SK-N-SH (cell line): ENCODE measurements around the gene ACIN1. TPM values are rescaled to one million over a fixed set of nuclear protein-coding genes. Genes with fewer than 3 reads are reported as not detected.

Source experiments
- CTCF ChIA-PET: fragments of 300-600, 350-600 bp; formaldehyde crosslinking; extraction: SDS; loops from one replicate; lab custom pipeline; 2021; lab: Yijun Ruan, JAX
- POLR2A ChIA-PET: fragments of 350-600 bp; sonication (Branson Sonifier 250); formaldehyde crosslinking; extraction: SDS; loops from one replicate; lab custom pipeline; 2020; ENCODE audit warnings: antibody characterized with exemption, inconsistent platforms; lab: Yijun Ruan, JAX
- DNase-seq: peaks from one replicate; pipeline ENCODE4 v3.0.0; 2012
- H2AFZ ChIP-seq: fragments of 200-600 bp; sonication (generic); 2 replicates; pipeline ENCODE4 v1.8.1; 2016; ENCODE audit warnings: antibody characterized with exemption, mild to moderate bottlenecking, low read depth
- H3F3A ChIP-seq: fragments of 200-600 bp; sonication (generic); replicated peaks from 2 replicates; pipeline ENCODE3; 2016; ENCODE audit warnings: antibody characterized with exemption, mild to moderate bottlenecking; ENCODE audit not compliant: insufficient read depth
- H3K27ac ChIP-seq, 2 experiments: fragments of 200-500 bp in 1 of 2; fragments of 200-600 bp in 1 of 2; sonication (Bioruptor generic) in 1 of 2; sonication (generic), shearing (Covaris generic) in 1 of 2; 2 replicates each; pipeline versions ENCODE4 v1.5.1 to v1.6.1; 2014 to 2016; ENCODE audit warnings: low read depth in 2 of 2, inconsistent platforms in 1 of 2, low read length in 1 of 2, mild to moderate bottlenecking in 1 of 2, mixed read lengths in 1 of 2
- H3K27me3 ChIP-seq: fragments of 200-600 bp; sonication (generic), shearing (Covaris generic); 2 replicates; pipeline ENCODE4 v1.6.1; 2016; ENCODE audit warnings: mixed run types; ENCODE audit not compliant: insufficient read depth
- H3K36me3 ChIP-seq, 2 experiments: fragments of 200-500 bp in 1 of 2; fragments of 200-600 bp in 1 of 2; sonication (Bioruptor generic) in 1 of 2; sonication (generic) in 1 of 2; replicated peaks in 1 of 2; 2 replicates each; pipeline versions ENCODE3 to v1.5.1; 2014 to 2016; ENCODE audit warnings: low read length in 1 of 2, mild to moderate bottlenecking in 1 of 2; ENCODE audit not compliant: insufficient read depth in 2 of 2, control insufficient read depth in 1 of 2
- H3K4me1 ChIP-seq, 2 experiments: fragments of 200-500 bp in 1 of 2; fragments of 200-600 bp in 1 of 2; sonication (Bioruptor generic) in 1 of 2; sonication (generic), shearing (Covaris generic) in 1 of 2; 2 replicates each; pipeline versions ENCODE4 v1.5.1 to v1.6.1; 2014 to 2016; ENCODE audit warnings: low read depth in 1 of 2, low read length in 1 of 2, mixed run types in 1 of 2; ENCODE audit not compliant: insufficient read depth in 2 of 2, control insufficient read depth in 1 of 2
- H3K4me2 ChIP-seq: fragments of 200-600 bp; sonication (generic), shearing (Covaris generic); 2 replicates; pipeline ENCODE4 v1.6.1; 2017; ENCODE audit warnings: mixed run types
- H3K4me3 ChIP-seq, 2 experiments: fragments of 200-500 bp in 1 of 2; fragments of 200-600 bp in 1 of 2; sonication (Bioruptor generic) in 1 of 2; sonication (generic), shearing (Covaris generic) in 1 of 2; 2 replicates each; pipeline versions ENCODE4 v1.5.1 to v1.8.1; 2014 to 2016; ENCODE audit warnings: low read depth in 2 of 2, inconsistent platforms in 1 of 2, low read length in 1 of 2, mild to moderate bottlenecking in 1 of 2, mixed read lengths in 1 of 2, moderate library complexity in 1 of 2
- H3K79me2 ChIP-seq: fragments of 200-600 bp; sonication (generic); 2 replicates; pipeline ENCODE4 v1.8.1; 2017; ENCODE audit warnings: mild to moderate bottlenecking; ENCODE audit not compliant: insufficient read depth
- H3K9ac ChIP-seq: fragments of 200-600 bp; sonication (generic); 2 replicates; pipeline ENCODE4 v1.6.1; 2017; ENCODE audit warnings: mixed run types
- H3K9me2 ChIP-seq: fragments of 200-600 bp; sonication (generic); 2 replicates; pipeline ENCODE4 v1.6.1; 2017; ENCODE audit warnings: mixed run types
- H3K9me3 ChIP-seq: fragments of 200-600 bp; sonication (generic); 2 replicates; pipeline ENCODE4 v1.6.1; 2017; ENCODE audit warnings: mixed run types, mild to moderate bottlenecking, moderate library complexity
- H4K20me1 ChIP-seq: fragments of 200-600 bp; sonication (generic); 2 replicates; pipeline ENCODE4 v1.6.1; 2017; ENCODE audit warnings: mild to moderate bottlenecking, mixed run types; ENCODE audit not compliant: insufficient read depth
- CHD2 ChIP-seq: fragments of 150-350 bp; IDR thresholded peaks from 2 replicates; pipeline ENCODE4 v1.6.1; 2018; ENCODE audit warnings: low read length; ENCODE audit not compliant: partially characterized antibody
- ELF1 ChIP-seq: IDR thresholded peaks from 2 replicates; pipeline ENCODE4 v1.4.0; 2012
- GABPA ChIP-seq: IDR thresholded peaks from 2 replicates; pipeline ENCODE4 v1.4.0; 2012; ENCODE audit warnings: low read depth, mild to moderate bottlenecking
- GATA2 ChIP-seq: sonication (generic); formaldehyde crosslinking; IDR thresholded peaks from 2 replicates; pipeline ENCODE4 v1.5.0; 2020; ENCODE audit warnings: mild to moderate bottlenecking, missing genetic modification reagents
- JUND ChIP-seq: IDR thresholded peaks from 2 replicates; pipeline ENCODE4 v1.4.0; 2012
- MEF2A ChIP-seq: IDR thresholded peaks from 2 replicates; pipeline ENCODE4 v1.4.0; 2012; ENCODE audit warnings: low read depth, borderline replicate concordance
- NFIC ChIP-seq: IDR thresholded peaks from 2 replicates; pipeline ENCODE4 v1.4.0; 2012; ENCODE audit warnings: borderline replicate concordance
- PBX3 ChIP-seq: IDR thresholded peaks from 2 replicates; pipeline ENCODE4; 2012
- RCOR1 ChIP-seq: fragments of 150-350 bp; IDR thresholded peaks from 2 replicates; pipeline ENCODE4 v1.6.1; 2017; ENCODE audit warnings: antibody characterized with exemption, low read length
- RXRA ChIP-seq: IDR thresholded peaks from 2 replicates; pipeline ENCODE4 v1.4.0; 2012; ENCODE audit warnings: low read depth, mild to moderate bottlenecking, borderline replicate concordance
- SIN3A ChIP-seq: IDR thresholded peaks from 2 replicates; pipeline ENCODE4 v1.6.1; 2012; ENCODE audit warnings: low read depth, mild to moderate bottlenecking, low read length, moderate library complexity, borderline replicate concordance
- SMC3 ChIP-seq: IDR thresholded peaks from 2 replicates; pipeline ENCODE4 v1.6.1; 2012; ENCODE audit warnings: low read depth, low read length, improper control_type of control experiment
- USF1 ChIP-seq: IDR thresholded peaks from 2 replicates; pipeline ENCODE4 v1.4.0; 2012; ENCODE audit warnings: low read depth, borderline replicate concordance
- WGBS: methylation state at CpG from one replicate; pipeline ENCODE4 v1.1.6; 2017; ENCODE audit warnings: low lambda C conversion rate; 5-methylcytosine and 5-hydroxymethylcytosine counted together
- polyA plus RNA-seq, 3 experiments: library from polyadenylated mRNA; depleted of rRNA; stranded (reverse); fragments of >200 nt; gene quantifications; 2 replicates each; pipeline ENCODE4 v1.2.3, GENCODE V29; 2012

ACIN1 gene
- polyA plus RNA-seq, 1 of the 3 experiments (the other 2 are of a cell fraction) = 159 TPM

DNA sequence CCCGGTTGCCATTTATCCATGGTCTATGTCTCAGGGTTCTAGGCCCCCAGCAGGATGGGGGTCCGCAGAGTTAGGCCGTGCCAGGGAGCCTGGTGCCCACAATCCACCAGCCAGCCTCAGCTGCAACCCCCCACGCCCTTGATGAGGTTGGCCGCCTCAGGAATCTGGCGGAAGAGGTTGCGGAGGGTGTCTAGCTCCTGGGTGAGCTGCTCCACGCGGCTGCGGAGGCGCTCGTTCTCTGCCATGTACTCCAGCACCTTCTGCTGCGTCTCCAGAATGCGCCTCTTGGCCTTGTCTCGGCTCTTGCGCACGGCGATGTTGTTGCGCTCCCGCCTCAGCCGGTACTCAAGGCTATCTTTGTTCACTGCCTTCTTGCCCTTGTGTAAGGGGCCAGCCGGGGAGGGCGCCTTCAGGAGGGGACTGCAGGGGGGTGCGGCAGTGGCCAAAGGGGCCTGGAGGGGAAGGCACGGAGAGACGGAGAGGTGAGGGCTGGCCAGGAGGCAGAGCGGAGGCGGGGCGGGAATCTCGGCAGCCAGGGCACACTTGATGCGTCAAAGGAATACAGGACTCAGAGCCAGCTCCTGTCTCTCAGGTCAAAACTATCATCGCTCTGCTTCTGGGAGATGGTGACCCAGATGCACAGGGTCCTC is 22.6 kb upstream of the ACIN1 start:
- H3K4me1 ChIP-seq = peaks cover 0 to 14% of the 10 kb centered on the region in 2 experiments; a peak in 3 of 4 replicates
- POLR2A ChIA-PET = no interaction called here

GRCh38 chr14:23115918-23116317 is 21.0 kb upstream of the ACIN1 start:
- Histone ChIP-seq H3K4me2 (no peak overlapping the region), H3K36me3 (no peaks in the 10 kb centered on the region), H3F3A (peaks cover 3% of the 10 kb centered on the region)
- no peak for TF ChIP-seq USF1
- no peak for TF ChIP-seq PBX3
- no peak for TF ChIP-seq RXRA
- TF ChIP-seq SIN3A = no peak
- TF ChIP-seq JUND = no peak
- TF ChIP-seq GATA2 = no peak
- no peak for TF ChIP-seq SMC3
- TF ChIP-seq GABPA = no peak
- TF ChIP-seq NFIC = no peak
- TF ChIP-seq, all 33 proteins: peak for 0
- peaks cover 2% of the 10 kb centered on the region; the same call in 1 of the 2 replicates for H3K27me3 ChIP-seq
- H4K20me1 ChIP-seq = no peaks in the 10 kb centered on the region
- no peak for DNase-seq
- H3K4me3 ChIP-seq = no peak overlapping the region
- POLR2A ChIA-PET = no interaction called here
- H3K4me1 ChIP-seq = peaks cover 0 to 14% of the 10 kb centered on the region in 2 experiments; a peak in 3 of 4 replicates
- no peaks in the 10 kb centered on the region for H3K79me2 ChIP-seq
- 47% methylated on average over 5 of the region's 5 CpGs for WGBS
- H3K27ac ChIP-seq = peak overlapping the region in 1 of 2 experiments; percentile 80; a peak in 1 of 4 replicates
- H3K9me3 ChIP-seq = no peaks in the 10 kb centered on the region
- no peak overlapping the region for H3K9ac ChIP-seq
- H3K9me2 ChIP-seq = no peaks in the 10 kb centered on the region
- H2AFZ ChIP-seq = no peak overlapping the region
- CTCF ChIA-PET = interaction anchor here (0.5 to 19.7 kb wide), 2 partner anchors 67 to 119 kb away, joined by 4 to 495 read pairs; partner anchors contain the start of gene SLC7A8

More for the DNA sequence above, 22.6 kb upstream of the ACIN1 start:
- Histone ChIP-seq H3K27ac (no peak overlapping the region), H3K79me2 (no peaks in the 10 kb centered on the region), H2AFZ (no peak overlapping the region), H3K27me3 (no peaks in the 10 kb centered on the region), H4K20me1 (no peaks in the 10 kb centered on the region), H3K36me3 (no peaks in the 10 kb centered on the region), H3K9me2 (no peaks in the 10 kb centered on the region), H3K4me3 (no peak overlapping the region), H3K4me2 (no peak overlapping the region), H3K9ac (no peak overlapping the region), H3K9me3 (no peaks in the 10 kb centered on the region), H3F3A (peaks cover 3% of the 10 kb centered on the region)
- no peak for DNase-seq
- CTCF ChIA-PET = interaction anchor here (0.7 to 19.7 kb wide), 3 partner anchors 40 to 66 kb away, joined by 3 to 495 read pairs (median 4); partner anchors contain the start of gene SLC7A8
- WGBS = 84% methylated on average over 26 of the region's 32 CpGs
- TF ChIP-seq PBX3 (no peak), RCOR1 (no peak), ELF1 (no peak), NFIC (no peak), CHD2 (no peak), SMC3 (no peak), MEF2A (no peak)
